Activated CD8-positive, alpha-beta T cell treated with anti-CD3 and anti-CD28 coated beads for 36 hours (primary cell): ENCODE results near the gene ZFC3H1. TPM values are rescaled to one million over a fixed set of nuclear protein-coding genes. Genes with fewer than 3 reads are reported as not detected.

Experiments
- ATAC-seq: fragments of 200-7000 bp; cut with Tn5 transposase; one replicate; pipeline ENCODE4 v1.10.0; 2021; ENCODE audit warnings: mild to moderate bottlenecking, moderate library complexity
- CTCF ChIA-PET: fragments of 350-600 bp; sonication (Branson Sonifier 250); formaldehyde crosslinking; loops from one replicate; lab custom pipeline; 2021; ENCODE audit warnings: antibody characterized with exemption; lab: Charles Lee
- POLR2A ChIA-PET: fragments of 350-600 bp; sonication (Branson Sonifier 250); formaldehyde crosslinking; loops from one replicate; lab custom pipeline; 2021; ENCODE audit warnings: antibody characterized with exemption; lab: Charles Lee
- DNase-seq: peaks from one replicate; pipeline ENCODE4 v3.0.0-alpha.2; 2020
- H3K27ac Mint-ChIP-seq: one replicate; pipeline ENCODE4 v1.8.0; 2021; ENCODE audit warnings: mild to moderate bottlenecking, mixed read lengths
- H3K27me3 Mint-ChIP-seq: one replicate; pipeline ENCODE4 v1.8.0; 2021; ENCODE audit warnings: mixed read lengths
- H3K36me3 Mint-ChIP-seq: one replicate; pipeline ENCODE4 v1.8.0; 2021; ENCODE audit warnings: low read depth, mixed read lengths
- H3K4me1 Mint-ChIP-seq: one replicate; pipeline ENCODE4 v1.8.0; 2021; ENCODE audit warnings: low read depth, mixed read lengths
- H3K4me3 Mint-ChIP-seq: one replicate; pipeline ENCODE4 v1.8.0; 2021; ENCODE audit warnings: mild to moderate bottlenecking, moderate library complexity, mixed read lengths
- H3K9me3 Mint-ChIP-seq: one replicate; pipeline ENCODE4 v1.8.0; 2021; ENCODE audit warnings: mixed read lengths
- intact Hi-C: fragments of 100-400 bp; cut with micrococcal nuclease; formaldehyde crosslinking; loops from one replicate; pipeline ENCODE4 v1.10.0; 2022
- total RNA-seq, 2 experiments: library from RNA; stranded (reverse); gene quantifications; one replicate each; pipeline ENCODE4 v1.2.3, GENCODE V29; 2021
- TF ChIP-seq, protein P1 (sequence below): fragments of 200-600 bp; IDR thresholded peaks from one replicate; pipeline ENCODE4 v1.8.0; 2022; ENCODE audit warnings: antibody characterized with exemption, mild to moderate bottlenecking

The ZFC3H1 gene
- total RNA-seq, 2 experiments from 2014 or later, result 47.1 to 58.4 TPM

DNA sequence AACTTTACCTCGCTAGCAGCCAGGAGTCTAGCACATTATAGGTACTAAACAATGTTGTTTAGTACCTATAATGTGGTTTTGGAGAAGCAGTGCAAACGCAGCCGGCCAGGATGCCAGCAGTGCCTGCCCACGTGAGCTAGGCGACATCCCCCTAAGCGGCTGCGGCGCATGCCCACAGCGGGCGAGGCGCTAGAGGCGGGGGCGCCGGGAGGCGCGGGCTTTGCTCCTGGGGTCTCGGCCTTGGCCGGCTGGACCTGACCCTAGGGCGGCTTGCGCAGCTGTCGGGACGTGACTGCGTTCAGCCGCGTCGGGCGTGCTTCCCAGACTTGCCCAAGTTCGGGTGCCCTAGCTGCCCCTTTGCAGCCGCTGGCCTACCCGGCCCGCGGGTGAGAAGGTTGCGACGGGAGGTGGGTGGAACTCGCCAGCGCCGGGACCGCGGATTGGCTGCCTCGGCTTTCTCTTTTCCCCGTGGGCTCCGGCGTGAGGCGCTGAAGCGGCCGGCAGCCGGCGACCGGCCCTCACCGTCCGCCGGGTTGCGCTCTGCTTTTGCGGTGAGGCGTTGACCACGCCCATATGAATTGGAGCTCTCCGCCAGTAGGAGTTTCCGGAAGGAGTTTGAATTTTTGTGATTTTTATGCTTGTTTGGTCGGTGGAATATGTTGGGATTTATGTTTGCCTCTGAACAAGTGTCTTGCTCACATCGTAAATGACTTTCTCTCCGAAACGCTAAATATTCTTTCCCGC is 22.4 kb upstream of the ZFC3H1 start, which contains the start of gene TMEM19:
Gene TMEM19, plus strand, starts transcription at position 169 of the 744 bp plus-strand sequence. CDS start 599 bp downstream, outside the sequence.
- no peaks in the 10 kb centered on the region for H3K27me3 Mint-ChIP-seq
- H3K4me1 Mint-ChIP-seq, result peaks cover 19% of the 10 kb centered on the region
- TF ChIP-seq, protein P1, sequence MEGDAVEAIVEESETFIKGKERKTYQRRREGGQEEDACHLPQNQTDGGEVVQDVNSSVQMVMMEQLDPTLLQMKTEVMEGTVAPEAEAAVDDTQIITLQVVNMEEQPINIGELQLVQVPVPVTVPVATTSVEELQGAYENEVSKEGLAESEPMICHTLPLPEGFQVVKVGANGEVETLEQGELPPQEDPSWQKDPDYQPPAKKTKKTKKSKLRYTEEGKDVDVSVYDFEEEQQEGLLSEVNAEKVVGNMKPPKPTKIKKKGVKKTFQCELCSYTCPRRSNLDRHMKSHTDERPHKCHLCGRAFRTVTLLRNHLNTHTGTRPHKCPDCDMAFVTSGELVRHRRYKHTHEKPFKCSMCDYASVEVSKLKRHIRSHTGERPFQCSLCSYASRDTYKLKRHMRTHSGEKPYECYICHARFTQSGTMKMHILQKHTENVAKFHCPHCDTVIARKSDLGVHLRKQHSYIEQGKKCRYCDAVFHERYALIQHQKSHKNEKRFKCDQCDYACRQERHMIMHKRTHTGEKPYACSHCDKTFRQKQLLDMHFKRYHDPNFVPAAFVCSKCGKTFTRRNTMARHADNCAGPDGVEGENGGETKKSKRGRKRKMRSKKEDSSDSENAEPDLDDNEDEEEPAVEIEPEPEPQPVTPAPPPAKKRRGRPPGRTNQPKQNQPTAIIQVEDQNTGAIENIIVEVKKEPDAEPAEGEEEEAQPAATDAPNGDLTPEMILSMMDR, result no peak
- peak within 1 kb of the TSS; percentile 94 for H3K4me3 Mint-ChIP-seq
- intact Hi-C loops, result loop anchor here (2.0 kb wide), 1 partner anchor 23 kb away; the partner anchor contains the start of gene ZFC3H1
- H3K27ac Mint-ChIP-seq, result peak within 1 kb of the TSS; percentile 94
- no peaks in the 10 kb centered on the region for H3K36me3 Mint-ChIP-seq
- DNase-seq, result peak; percentile 86
- peak; percentile 89 for ATAC-seq
- H3K9me3 Mint-ChIP-seq, result no peaks in the 10 kb centered on the region
- POLR2A ChIA-PET, result interaction anchor here (0.6 to 4.7 kb wide), 8 partner anchors 15 to 64 kb away, joined by 3 to 75 read pairs (median 4); partner anchors contain the start of genes THAP2 and ZFC3H1
- CTCF ChIA-PET, result interaction anchor here (0.8 to 4.6 kb wide), 11 partner anchors 9 to 69 kb away, joined by 3 to 43 read pairs (median 7); partner anchors contain the start of genes RAB21, THAP2 and ZFC3H1

- Mint-ChIP-seq H3K36me3 (no peaks in the 10 kb centered on the region), H3K9me3 (no peaks in the 10 kb centered on the region), H3K4me3 (peak overlapping the region; percentile 94), H3K4me1 (peaks cover 19% of the 10 kb centered on the region), H3K27me3 (no peaks in the 10 kb centered on the region), H3K27ac (peak overlapping the region; percentile 94)
- no peak for ATAC-seq
- TF ChIP-seq, protein P1, result no peak
- DNase-seq, result no peak
- intact Hi-C loops, result no loop called here
- ChIA-PET CTCF (interaction anchor here (1.2 to 4.6 kb wide), 9 partner anchors 8 to 66 kb away, joined by 3 to 43 read pairs (median 7); partner anchors contain the start of genes THAP2 and ZFC3H1), POLR2A (interaction anchor here (0.6 to 4.7 kb wide), 8 partner anchors 16 to 63 kb away, joined by 3 to 75 read pairs (median 4); partner anchors contain the start of genes THAP2 and ZFC3H1)
These were observed 21.8 kb upstream of the ZFC3H1 start for GRCh38 chr12:71685312-71685906.

- peak overlapping the region; percentile 64 for H3K4me3 Mint-ChIP-seq
These were observed 20.4 kb upstream of the ZFC3H1 start for GRCh38 chr12:71684081-71684480.

DNA sequence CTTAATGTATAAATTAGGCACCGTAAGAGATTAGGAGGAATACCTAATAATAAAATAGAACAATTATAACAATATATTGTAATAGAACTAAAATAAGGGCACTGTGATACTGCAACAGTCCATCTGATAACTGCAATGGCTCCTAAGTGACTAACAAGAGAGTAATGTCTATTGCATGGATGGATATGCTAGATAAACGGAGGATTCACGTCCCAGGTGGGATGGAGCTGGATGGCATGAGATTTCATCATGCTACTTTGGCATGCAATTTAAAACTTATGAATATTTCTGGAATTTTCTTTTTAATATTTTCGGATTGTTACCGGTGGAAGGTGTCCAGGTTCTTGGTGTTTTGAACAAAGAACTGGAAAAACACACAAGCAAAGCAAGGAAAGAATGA is 20.0 kb upstream of the ZFC3H1 start:
- DNase-seq (no peak), ATAC-seq (no peak)
- Mint-ChIP-seq H3K36me3 (no peaks in the 10 kb centered on the region), H3K27ac (no peak overlapping the region), H3K4me1 (peaks cover 19% of the 10 kb centered on the region), H3K4me3 (no peak overlapping the region), H3K9me3 (no peaks in the 10 kb centered on the region), H3K27me3 (no peaks in the 10 kb centered on the region)
- TF ChIP-seq, protein P1, result no peak
- CTCF ChIA-PET, result interaction anchor here (1.0 to 4.6 kb wide), 3 partner anchors 18 to 64 kb away, joined by 3 to 43 read pairs (median 27); partner anchors contain the start of genes THAP2 and ZFC3H1
- intact Hi-C loops, result no loop called here
- POLR2A ChIA-PET, result interaction anchor here (0.6 to 4.7 kb wide), 2 partner anchors 18 to 21 kb away, joined by 3 to 75 read pairs; partner anchors contain the start of genes THAP2 and ZFC3H1

More at GRCh38 chr12:71684081-71684480, 20.4 kb upstream of the ZFC3H1 start:
- no peaks in the 10 kb centered on the region for H3K36me3 Mint-ChIP-seq
- ChIA-PET CTCF (interaction anchor here (0.9 to 4.6 kb wide), 6 partner anchors 9 to 97 kb away, joined by 3 to 43 read pairs (median 4); partner anchors contain the start of genes THAP2 and ZFC3H1), POLR2A (interaction anchor here (1.2 to 4.7 kb wide), 2 partner anchors 19 to 21 kb away, joined by 4 to 75 read pairs; partner anchors contain the start of genes THAP2 and ZFC3H1)
- peak; percentile 35 for ATAC-seq
- intact Hi-C loops, result no loop called here
- peak; percentile 25 for DNase-seq
- no peaks in the 10 kb centered on the region for H3K9me3 Mint-ChIP-seq
- TF ChIP-seq, protein P1, result no peak
- peaks cover 19% of the 10 kb centered on the region for H3K4me1 Mint-ChIP-seq
- H3K27me3 Mint-ChIP-seq, result no peaks in the 10 kb centered on the region
- peak overlapping the region; percentile 52 for H3K27ac Mint-ChIP-seq
